ENCODE results near the gene ZNF341. TPM values are rescaled to one million over a fixed set of nuclear protein-coding genes. Genes with fewer than 3 reads are reported as not detected.

ZNF341 gene
- total RNA-seq, 1 donor from 2014 or later = 3.3 TPM

- Mint-ChIP-seq H3K9me3 (ENCODE audit: unreplicated experiment) (peaks cover 9% of the 10 kb centered on the region), H3K36me3 (ENCODE audit: unreplicated experiment) (no peaks in the 10 kb centered on the region), H3K27me3 (ENCODE audit: unreplicated experiment) (peaks cover 13% of the 10 kb centered on the region), H3K4me1 (ENCODE audit: low read depth, unreplicated experiment) (peaks cover 19% of the 10 kb centered on the region), H3K27ac (ENCODE audit: unreplicated experiment) (no peak overlapping the region), H3K4me3 (ENCODE audit: unreplicated experiment) (no peak overlapping the region)
- TF ChIP-seq, protein P1, sequence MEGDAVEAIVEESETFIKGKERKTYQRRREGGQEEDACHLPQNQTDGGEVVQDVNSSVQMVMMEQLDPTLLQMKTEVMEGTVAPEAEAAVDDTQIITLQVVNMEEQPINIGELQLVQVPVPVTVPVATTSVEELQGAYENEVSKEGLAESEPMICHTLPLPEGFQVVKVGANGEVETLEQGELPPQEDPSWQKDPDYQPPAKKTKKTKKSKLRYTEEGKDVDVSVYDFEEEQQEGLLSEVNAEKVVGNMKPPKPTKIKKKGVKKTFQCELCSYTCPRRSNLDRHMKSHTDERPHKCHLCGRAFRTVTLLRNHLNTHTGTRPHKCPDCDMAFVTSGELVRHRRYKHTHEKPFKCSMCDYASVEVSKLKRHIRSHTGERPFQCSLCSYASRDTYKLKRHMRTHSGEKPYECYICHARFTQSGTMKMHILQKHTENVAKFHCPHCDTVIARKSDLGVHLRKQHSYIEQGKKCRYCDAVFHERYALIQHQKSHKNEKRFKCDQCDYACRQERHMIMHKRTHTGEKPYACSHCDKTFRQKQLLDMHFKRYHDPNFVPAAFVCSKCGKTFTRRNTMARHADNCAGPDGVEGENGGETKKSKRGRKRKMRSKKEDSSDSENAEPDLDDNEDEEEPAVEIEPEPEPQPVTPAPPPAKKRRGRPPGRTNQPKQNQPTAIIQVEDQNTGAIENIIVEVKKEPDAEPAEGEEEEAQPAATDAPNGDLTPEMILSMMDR (IDR thresholded peaks at IDR 0.05; ENCODE audit: partially characterized antibody, unreplicated experiment) = no peak
- DNase-seq = no peak
These were observed 41.8 kb upstream of the ZNF341 start for GRCh38 chr20:33689973-33690372.

GRCh38 chr20:33693289-33693688 is 38.5 kb upstream of the ZNF341 start:
- no peak for DNase-seq
- H3K27ac Mint-ChIP-seq (ENCODE audit: unreplicated experiment) = no peak overlapping the region
- H3K27me3 Mint-ChIP-seq (ENCODE audit: unreplicated experiment) = peaks cover 3% of the 10 kb centered on the region

GRCh38 chr20:33693741-33694638 is 37.8 kb upstream of the ZNF341 start:
- Mint-ChIP-seq H3K9me3 (ENCODE audit: unreplicated experiment) (peaks cover 8% of the 10 kb centered on the region), H3K27me3 (ENCODE audit: unreplicated experiment) (peaks cover 3% of the 10 kb centered on the region), H3K36me3 (ENCODE audit: unreplicated experiment) (peaks cover 6% of the 10 kb centered on the region), H3K4me3 (ENCODE audit: unreplicated experiment) (no peak overlapping the region), H3K4me1 (ENCODE audit: low read depth, unreplicated experiment) (peaks cover 16% of the 10 kb centered on the region), H3K27ac (ENCODE audit: unreplicated experiment) (peak overlapping the region; percentile 59)
- no peak for DNase-seq
- TF ChIP-seq, protein P1 (IDR thresholded peaks at IDR 0.05; ENCODE audit: partially characterized antibody, unreplicated experiment) = no peak

More at GRCh38 chr20:33693289-33693688, 38.5 kb upstream of the ZNF341 start:
- Mint-ChIP-seq H3K4me1 (ENCODE audit: low read depth, unreplicated experiment) (peaks cover 16% of the 10 kb centered on the region), H3K4me3 (ENCODE audit: unreplicated experiment) (no peak overlapping the region), H3K9me3 (ENCODE audit: unreplicated experiment) (peaks cover 7% of the 10 kb centered on the region), H3K36me3 (ENCODE audit: unreplicated experiment) (peaks cover 6% of the 10 kb centered on the region)
- TF ChIP-seq, protein P1 (IDR thresholded peaks at IDR 0.05; ENCODE audit: partially characterized antibody, unreplicated experiment) = no peak

DNA sequence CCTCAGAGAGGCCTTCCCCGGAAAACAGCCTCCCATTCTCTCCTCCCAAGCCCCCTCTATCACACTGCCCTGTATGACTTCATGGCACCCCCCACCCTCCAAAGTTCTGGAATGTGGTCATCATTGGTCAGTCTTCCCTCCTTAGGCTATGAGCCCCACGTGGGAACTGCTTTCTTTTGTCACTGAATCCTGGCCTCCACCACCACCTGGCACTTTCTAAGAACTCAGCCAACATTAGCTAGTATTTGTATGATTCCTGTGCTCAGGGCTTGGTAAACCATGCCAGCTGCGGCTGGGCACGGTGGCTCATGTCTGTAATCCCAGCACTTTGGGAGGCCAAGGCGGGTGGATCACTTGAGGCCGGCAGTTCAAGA is 37.2 kb upstream of the ZNF341 start:
- Mint-ChIP-seq H3K4me1 (ENCODE audit: low read depth, unreplicated experiment) (peaks cover 16% of the 10 kb centered on the region), H3K9me3 (ENCODE audit: unreplicated experiment) (peaks cover 8% of the 10 kb centered on the region), H3K36me3 (ENCODE audit: unreplicated experiment) (peaks cover 6% of the 10 kb centered on the region), H3K27ac (ENCODE audit: unreplicated experiment) (no peak overlapping the region), H3K27me3 (ENCODE audit: unreplicated experiment) (peaks cover 3% of the 10 kb centered on the region), H3K4me3 (ENCODE audit: unreplicated experiment) (no peak overlapping the region)
- DNase-seq = no peak
- TF ChIP-seq, protein P1 (IDR thresholded peaks at IDR 0.05; ENCODE audit: partially characterized antibody, unreplicated experiment) = no peak

DNA sequence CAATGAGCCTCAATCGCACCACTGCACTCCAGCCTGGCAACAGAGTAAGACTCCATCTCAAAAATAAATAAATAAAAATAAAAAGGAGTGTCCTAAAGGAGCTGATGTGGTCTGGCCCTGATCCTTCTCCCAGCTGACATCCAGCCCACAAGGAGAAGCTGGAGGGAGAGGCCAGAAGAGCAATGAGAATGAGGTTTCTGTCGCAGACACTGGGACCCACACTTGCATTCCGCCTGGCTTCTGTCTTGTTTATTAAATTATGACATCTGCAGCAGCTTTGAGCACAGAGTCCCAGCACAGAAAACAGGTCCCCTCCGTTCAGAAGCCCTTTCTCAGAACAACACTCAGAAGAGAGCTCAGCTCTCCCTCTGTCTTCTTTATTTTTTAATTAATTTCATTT is 35.3 kb upstream of the ZNF341 start:
- H3K36me3 Mint-ChIP-seq (ENCODE audit: unreplicated experiment) = peaks cover 6% of the 10 kb centered on the region
- no peak overlapping the region for H3K27ac Mint-ChIP-seq (ENCODE audit: unreplicated experiment)
- H3K4me3 Mint-ChIP-seq (ENCODE audit: unreplicated experiment) = no peak overlapping the region
- peaks cover 12% of the 10 kb centered on the region for H3K4me1 Mint-ChIP-seq (ENCODE audit: low read depth, unreplicated experiment)
- peaks cover 6% of the 10 kb centered on the region for H3K27me3 Mint-ChIP-seq (ENCODE audit: unreplicated experiment)
- TF ChIP-seq, protein P1 (IDR thresholded peaks at IDR 0.05; ENCODE audit: partially characterized antibody, unreplicated experiment) = no peak
- H3K9me3 Mint-ChIP-seq (ENCODE audit: unreplicated experiment) = peaks cover 8% of the 10 kb centered on the region
- DNase-seq = no peak
